K562 (cell line): Measurements from ENCODE around the gene NUP153. TPM values are rescaled to one million over a fixed set of nuclear protein-coding genes. Genes with fewer than 3 reads are reported as not detected.

Source experiments
- ARID3A ChIP-seq: IDR thresholded peaks from 2 replicates; pipeline ENCODE4 v1.6.1; 2012; ENCODE audit warnings: low read depth, low read length, improper control_type of control experiment, borderline replicate concordance
- ATF1 ChIP-seq, 2 experiments: fragments of 450-650 bp in 1 of 2; IDR thresholded peaks; 2 replicates each; pipeline ENCODE4 v1.6.1; 2016; ENCODE audit warnings: missing compliant biosample characterization in 1 of 2, missing genetic modification characterization in 1 of 2
- BRCA1 ChIP-seq, 2 experiments: fragments of 450-650 bp in 1 of 2; sonication (generic) in 1 of 2; formaldehyde crosslinking in 1 of 2; IDR thresholded peaks; 2 replicates each; pipeline versions ENCODE4 v1.5.0 to v1.6.1; 2017 to 2020; ENCODE audit warnings: mild to moderate bottlenecking in 1 of 2, missing genetic modification reagents in 1 of 2
- BRD4 ChIP-seq: fragments of 200-600 bp; sonication (generic); IDR thresholded peaks from 2 replicates; pipeline ENCODE4 v1.6.1; 2017; ENCODE audit warnings: inconsistent platforms
- BRF1 ChIP-seq: IDR thresholded peaks from 3 replicates; pipeline ENCODE4 v1.6.1; 2011; ENCODE audit warnings: borderline replicate concordance, mild to moderate bottlenecking; ENCODE audit not compliant: insufficient read length; ENCODE audit errors: extremely low read depth
- CCAR2 ChIP-seq: fragments of 200-400 bp; formaldehyde crosslinking; IDR thresholded peaks from 2 replicates; pipeline ENCODE4 v1.6.1; 2017; ENCODE audit warnings: mild to moderate bottlenecking, low read depth, low read length
- ID3 ChIP-seq, 2 experiments: fragments of 250-450 bp in 1 of 2; fragments of 450-650 bp in 1 of 2; sonication (Bioruptor Pico) in 1 of 2; IDR thresholded peaks; 2 replicates each; pipeline versions ENCODE4 v1.6.1 to v1.8.0; 2016 to 2021; ENCODE audit warnings: mild to moderate bottlenecking in 2 of 2, moderate library complexity in 2 of 2, missing compliant biosample characterization in 1 of 2, missing genetic modification characterization in 1 of 2
- MED1 ChIP-seq: sonication (generic); formaldehyde crosslinking; IDR thresholded peaks from 2 replicates; pipeline ENCODE4 v1.8.1; 2023; ENCODE audit warnings: missing genetic modification reagents, borderline replicate concordance
- PHB ChIP-seq: fragments of 250-450 bp; sonication (Bioruptor Pico); IDR thresholded peaks from 2 replicates; pipeline ENCODE4 v1.5.0; 2021
- POLR2B ChIP-seq: fragments of 450-650 bp; IDR thresholded peaks from 2 replicates; pipeline ENCODE4 v1.6.1; 2018; ENCODE audit warnings: low read depth; ENCODE audit not compliant: partially characterized antibody
- PYGO2 ChIP-seq: fragments of 450-650 bp; IDR thresholded peaks from 2 replicates; pipeline ENCODE4 v1.6.1; 2016; ENCODE audit warnings: mild to moderate bottlenecking, missing genetic modification characterization, moderate library complexity, missing compliant biosample characterization
- RCOR1 ChIP-seq, 2 experiments: IDR thresholded peaks; 2 replicates each; pipeline ENCODE4 v1.6.1; 2012; ENCODE audit warnings: low read depth in 2 of 2, low read length in 2 of 2, borderline replicate concordance in 1 of 2, improper control_type of control experiment in 1 of 2
- VEZF1 ChIP-seq: fragments of 200-800 bp; sonication (Bioruptor generic); IDR thresholded peaks from 2 replicates; pipeline ENCODE4 v1.6.1; 2017; ENCODE audit warnings: missing genetic modification characterization, missing compliant biosample characterization
- ZC3H11A ChIP-seq: IDR thresholded peaks from 2 replicates; pipeline ENCODE4 v1.6.1; 2012; ENCODE audit warnings: low read depth, low read length, improper control_type of control experiment
- ZNF134 ChIP-seq: fragments of 250-450 bp; sonication (Bioruptor Pico); conservative IDR thresholded peaks from 2 replicates; pipeline ENCODE4 v1.4.0; 2020
- ZNF212 ChIP-seq: fragments of 450-650 bp; formaldehyde crosslinking; IDR thresholded peaks from 2 replicates; pipeline ENCODE4 v1.4.0; 2020; ENCODE audit warnings: mild to moderate bottlenecking
- ZNF354B ChIP-seq: fragments of 250-450 bp; sonication (Bioruptor Pico); IDR thresholded peaks from 2 replicates; pipeline ENCODE4 v1.4.0; 2020
- ZNF384 ChIP-seq: IDR thresholded peaks from 2 replicates; pipeline ENCODE4 v1.6.1; 2012; ENCODE audit warnings: low read depth, low read length, improper control_type of control experiment
- ZSCAN32 ChIP-seq: fragments of 450-650 bp; formaldehyde crosslinking; IDR thresholded peaks from 2 replicates; pipeline ENCODE4 v1.4.0; 2020; ENCODE audit warnings: mild to moderate bottlenecking, moderate library complexity
- polyA plus RNA-seq, 8 experiments: library from polyadenylated mRNA; depleted of rRNA in 4 of 8; stranded (reverse) in 5 of 8; unstranded in 3 of 8; fragments of >200 nt; fragmentation: Nextera tagmentation in 2 of 8; fragmentation: Illumina TruSeq in 1 of 8; extraction: Ambion mirVana in 2 of 8; extraction: Trizol in 1 of 8; gene quantifications; 2 replicates each; pipeline versions ENCODE4 v1.2.1 to v1.2.3, GENCODE V29; 2011 to 2014; ENCODE audit warnings: inconsistent platforms in 1 of 8, missing spikeins in 1 of 8
- total RNA-seq, 7 experiments: library from RNA; depleted of rRNA in 6 of 7; stranded (reverse); fragments of >200 nt in 6 of 7; fragmentation: Illumina TruSeq in 2 of 7; extraction: Trizol in 2 of 7; gene quantifications; 2 replicates each; pipeline versions ENCODE4 v1.2.1 to v1.2.3, GENCODE V29; 2011 to 2021; ENCODE audit warnings: low replicate concordance in 1 of 7

NUP153 gene
- total and polyA plus RNA-seq, 9 of the 15 experiments (the other 6 are each of a cell fraction or from before 2014, with no cell fraction given): 21.9 to 110 (median 84.8) TPM

GRCh38 chr6:17714879-17715851 is 8.4 kb upstream of the NUP153 start (continued):
- TF ChIP-seq BRF1 (no peak), POLR2B (no peak), BRD4 (no peak), RCOR1 (IDR thresholded peaks at IDR 0.05; ENCODE audit: borderline replicate concordance in 1 of 2, low read depth in 2 of 2, low read length in 2 of 2) (peak in 1 of 2 experiments; percentile 79; a peak in 3 of 4 replicates), ID3 (CRISPR knock-in tag; IDR thresholded peaks at IDR 0.05) (no peak), ID3 (tag; IDR thresholded peaks at IDR 0.05) (no peak; the same call in 1 of the 2 replicates), BRCA1 (IDR thresholded peaks at IDR 0.05) (no peak), BRCA1 (CRISPR knock-in tag; IDR thresholded peaks at IDR 0.05) (no peak), ZC3H11A (no peak), ZNF212 (CRISPR knock-in tag) (no peak), ZNF354B (no peak), MED1 (CRISPR knock-in tag) (no peak), ARID3A (no peak), CCAR2 (no peak), VEZF1 (CRISPR knock-in tag) (peak; percentile 58), ZSCAN32 (CRISPR knock-in tag) (no peak), PHB (CRISPR knock-in tag) (no peak), ZNF134 (CRISPR knock-in tag) (no peak), ATF1 (CRISPR knock-in tag; IDR thresholded peaks at IDR 0.05) (no peak), ATF1 (tag; IDR thresholded peaks at IDR 0.05) (peak; percentile 74), ZNF384 (0 out of 2 replicates have a peak, but pooled peaks have one; percentile 2), PYGO2 (no peak)
